NT2/D1 (cell line): ENCODE results near the gene ZNF35.

Source experiments
- SUZ12 ChIP-seq: IDR thresholded peaks from 2 replicates; pipeline ENCODE4 v1.6.1; 2011; ENCODE audit not compliant: insufficient read length, insufficient read depth; ENCODE audit errors: extremely low read depth
- YY1 ChIP-seq: IDR thresholded peaks from 2 replicates; pipeline ENCODE4 v1.6.1; 2011; ENCODE audit not compliant: insufficient read length, insufficient read depth
- ZNF274 ChIP-seq: IDR thresholded peaks from 2 replicates; pipeline ENCODE4 v1.6.1; 2011; ENCODE audit warnings: mild to moderate bottlenecking, low read depth, low read length

DNA sequence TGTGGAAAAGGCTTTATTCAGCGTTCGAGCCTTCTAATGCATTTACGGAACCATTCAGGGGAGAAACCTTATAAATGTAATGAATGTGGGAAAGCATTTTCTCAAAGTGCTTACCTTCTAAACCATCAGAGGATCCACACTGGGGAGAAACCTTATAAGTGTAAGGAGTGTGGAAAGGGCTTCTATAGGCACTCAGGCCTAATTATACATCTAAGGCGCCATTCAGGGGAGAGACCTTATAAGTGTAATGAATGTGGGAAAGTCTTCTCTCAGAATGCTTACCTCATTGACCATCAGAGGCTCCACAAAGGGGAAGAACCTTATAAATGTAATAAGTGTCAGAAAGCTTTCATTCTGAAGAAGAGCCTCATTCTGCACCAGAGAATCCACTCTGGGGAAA lies 6.2 kb upstream of the ZNF35 start:
- no peak for TF ChIP-seq ZNF274
- no peak for TF ChIP-seq YY1
- TF ChIP-seq SUZ12 = no peak
